Esophagus muscularis mucosa (tissue), 4 donors: ENCODE measurements around the gene URI1.

Source experiments
- EP300 ChIP-seq: sonication (generic); formaldehyde crosslinking; IDR thresholded peaks from one replicate; pipeline ENCODE4 v1.6.1; 2017; ENCODE audit warnings: antibody characterized with exemption
- POLR2A ChIP-seq: fragments of 450-650 bp; IDR thresholded peaks from one replicate; pipeline ENCODE4 v1.6.1; 2017; ENCODE audit warnings: antibody characterized with exemption, moderate library complexity, mild to moderate bottlenecking, low read depth
- TF ChIP-seq, protein P1 (sequence below), 3 experiments: fragments of 200-600 bp in 2 of 3; fragments of 450-650 bp in 1 of 3; sonication (generic) in 2 of 3; IDR thresholded peaks; one replicate each; pipeline ENCODE4 v1.5.1; 2017 to 2019; ENCODE audit warnings: antibody characterized with exemption in 3 of 3, mild to moderate bottlenecking in 2 of 3, moderate library complexity in 1 of 3

DNA sequence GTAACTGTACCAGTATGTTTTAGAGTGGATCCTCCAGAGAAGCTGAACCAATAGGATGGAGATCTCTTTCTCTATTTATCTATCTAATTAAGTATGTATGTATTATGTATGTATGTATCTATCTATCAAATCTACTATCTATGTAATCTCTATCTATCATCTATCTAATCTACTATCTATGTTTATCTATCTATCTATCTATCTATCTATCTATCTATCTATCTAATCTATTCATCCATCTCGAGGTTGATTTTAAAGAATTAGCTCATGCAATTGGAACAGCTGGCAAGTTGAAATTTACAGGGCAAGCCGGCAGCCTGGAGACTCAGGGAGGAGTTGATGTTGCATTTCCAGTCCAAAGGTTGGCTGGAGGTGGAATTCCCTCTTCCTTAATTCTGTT is 112.2 kb downstream of the URI1 start:
- TF ChIP-seq EP300 (no peak), POLR2A (no peak)
- TF ChIP-seq, protein P1, sequence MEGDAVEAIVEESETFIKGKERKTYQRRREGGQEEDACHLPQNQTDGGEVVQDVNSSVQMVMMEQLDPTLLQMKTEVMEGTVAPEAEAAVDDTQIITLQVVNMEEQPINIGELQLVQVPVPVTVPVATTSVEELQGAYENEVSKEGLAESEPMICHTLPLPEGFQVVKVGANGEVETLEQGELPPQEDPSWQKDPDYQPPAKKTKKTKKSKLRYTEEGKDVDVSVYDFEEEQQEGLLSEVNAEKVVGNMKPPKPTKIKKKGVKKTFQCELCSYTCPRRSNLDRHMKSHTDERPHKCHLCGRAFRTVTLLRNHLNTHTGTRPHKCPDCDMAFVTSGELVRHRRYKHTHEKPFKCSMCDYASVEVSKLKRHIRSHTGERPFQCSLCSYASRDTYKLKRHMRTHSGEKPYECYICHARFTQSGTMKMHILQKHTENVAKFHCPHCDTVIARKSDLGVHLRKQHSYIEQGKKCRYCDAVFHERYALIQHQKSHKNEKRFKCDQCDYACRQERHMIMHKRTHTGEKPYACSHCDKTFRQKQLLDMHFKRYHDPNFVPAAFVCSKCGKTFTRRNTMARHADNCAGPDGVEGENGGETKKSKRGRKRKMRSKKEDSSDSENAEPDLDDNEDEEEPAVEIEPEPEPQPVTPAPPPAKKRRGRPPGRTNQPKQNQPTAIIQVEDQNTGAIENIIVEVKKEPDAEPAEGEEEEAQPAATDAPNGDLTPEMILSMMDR (IDR thresholded peaks at IDR 0.05), result no peak
